NCI-H524 treated with DMSO at 0.1 percent for 48 hours (cell line): ENCODE data around the gene STX1A.

Source experiments
- DNase-seq: peaks from one replicate; lab custom pipeline; 2025; lab: John Stamatoyannopoulos, UW

STX1A gene

GRCh38 chr7:73718905-73719805 lies at the start of gene STX1A:
STX1A (minus strand) TSS chr7:73719669; CDS start chr7:73719631, 38 bp downstream.
- no peak for DNase-seq

- DNase-seq: no peak
Measured at GRCh38 chr7:73768641-73769480, 49.4 kb upstream of the STX1A start.

GRCh38 chr7:73766556-73767229 lies 47.2 kb upstream of the STX1A start:
- no peak for DNase-seq

- DNase-seq: no peak
Measured at GRCh38 chr7:73762659-73762999, 43.2 kb upstream of the STX1A start.

- no peak for DNase-seq
Measured at GRCh38 chr7:73761854-73762658, 42.6 kb upstream of the STX1A start.

- no peak for DNase-seq
Measured at GRCh38 chr7:73758581-73759138, 39.2 kb upstream of the STX1A start.

GRCh38 chr7:73749931-73750776 lies 30.7 kb upstream of the STX1A start:
- no peak for DNase-seq

GRCh38 chr7:73746378-73746777 lies 26.9 kb upstream of the STX1A start:
- no peak for DNase-seq

- DNase-seq: no peak
Measured at GRCh38 chr7:73742753-73743641, 23.5 kb upstream of the STX1A start.

GRCh38 chr7:73742338-73742752 lies 22.9 kb upstream of the STX1A start:
- DNase-seq: no peak

- peak; percentile 28 for DNase-seq
Measured at GRCh38 chr7:73741600-73741999, 22.1 kb upstream of the STX1A start.

- DNase-seq: no peak
Measured at GRCh38 chr7:73740771-73741170, 21.3 kb upstream of the STX1A start.

GRCh38 chr7:73740212-73740611 lies 20.7 kb upstream of the STX1A start:
- no peak for DNase-seq

GRCh38 chr7:73739387-73739767 lies 19.9 kb upstream of the STX1A start:
- no peak for DNase-seq

- DNase-seq: peak; percentile 59
Measured at GRCh38 chr7:73738612-73739386, 19.3 kb upstream of the STX1A start, which contains the start of gene ABHD11. ABHD11 (minus strand) TSS chr7:73738802; CDS start chr7:73738770, 32 bp downstream.

GRCh38 chr7:73738220-73738611 lies 18.7 kb upstream of the STX1A start:
- no peak for DNase-seq

GRCh38 chr7:73737491-73738219 lies 18.2 kb upstream of the STX1A start:
- no peak for DNase-seq

- no peak for DNase-seq
Measured at GRCh38 chr7:73736885-73737284, 17.4 kb upstream of the STX1A start.
